Measurements from ENCODE around the gene RFFL.

RFFL gene

DNA sequence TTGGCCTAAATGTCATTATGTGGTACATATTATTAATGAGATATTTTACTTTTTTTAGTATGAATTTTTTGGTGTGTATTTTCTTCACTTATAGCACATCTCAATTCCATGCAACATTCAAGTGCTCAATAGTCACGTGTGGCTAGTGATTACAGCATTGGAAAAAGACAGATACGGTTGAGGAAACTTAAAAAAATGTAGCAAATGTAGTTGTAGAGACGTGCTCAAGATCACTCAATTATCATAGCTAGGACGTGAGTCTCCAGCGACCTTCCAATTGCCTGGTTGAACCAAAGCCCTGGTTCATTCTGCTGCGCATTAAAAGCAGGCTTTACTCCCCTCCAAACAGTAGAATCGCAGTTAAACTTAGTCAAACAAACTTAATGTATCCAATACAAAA is 84.4 kb downstream of the RFFL start:
- no peak for DNase-seq

DNA sequence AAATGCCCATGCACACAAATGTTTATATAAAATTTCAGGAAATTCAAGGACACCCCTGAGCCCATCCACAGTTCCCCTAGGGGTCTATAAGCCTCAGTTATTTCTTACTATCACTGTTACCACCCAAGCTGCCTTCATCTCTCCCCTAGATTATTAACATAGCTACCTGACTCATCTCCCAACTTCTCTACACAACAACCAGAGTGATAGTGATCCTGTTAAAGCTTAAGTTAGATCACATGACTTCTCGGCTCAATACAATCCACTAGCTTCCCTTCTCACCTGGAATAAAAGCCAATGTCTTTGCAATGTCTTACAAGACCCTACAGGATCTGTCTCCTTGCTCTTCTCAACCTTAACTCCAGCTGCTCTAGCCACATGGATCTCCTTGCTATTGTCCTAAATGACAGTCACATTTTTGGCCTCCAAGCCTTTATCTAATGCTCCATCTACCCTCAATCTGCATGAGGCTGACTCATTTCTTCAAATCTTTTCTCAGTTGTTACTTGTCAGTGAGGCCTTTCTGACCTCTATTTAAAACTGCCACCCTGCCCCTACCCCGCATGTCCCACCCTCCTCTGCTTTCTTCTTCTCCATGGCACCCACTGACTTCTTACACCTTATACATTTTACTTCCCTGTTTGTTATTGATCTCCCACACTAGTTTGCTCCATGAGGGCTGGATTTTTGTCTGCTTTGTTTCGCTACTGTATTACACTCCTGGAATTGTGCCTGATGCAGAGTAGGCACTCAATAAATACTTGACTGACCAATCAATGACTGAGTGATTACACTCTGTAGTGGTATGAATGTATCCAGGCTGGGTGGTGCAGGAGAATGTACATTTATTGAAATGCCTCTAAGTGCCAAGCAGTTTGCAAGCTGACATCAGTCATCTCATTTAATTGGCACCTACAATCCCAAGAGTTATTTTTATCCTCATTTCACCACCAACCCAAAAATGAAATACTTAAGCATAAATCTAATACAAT is 88.4 kb downstream of the RFFL start:
- DNase-seq, result no peak

DNA sequence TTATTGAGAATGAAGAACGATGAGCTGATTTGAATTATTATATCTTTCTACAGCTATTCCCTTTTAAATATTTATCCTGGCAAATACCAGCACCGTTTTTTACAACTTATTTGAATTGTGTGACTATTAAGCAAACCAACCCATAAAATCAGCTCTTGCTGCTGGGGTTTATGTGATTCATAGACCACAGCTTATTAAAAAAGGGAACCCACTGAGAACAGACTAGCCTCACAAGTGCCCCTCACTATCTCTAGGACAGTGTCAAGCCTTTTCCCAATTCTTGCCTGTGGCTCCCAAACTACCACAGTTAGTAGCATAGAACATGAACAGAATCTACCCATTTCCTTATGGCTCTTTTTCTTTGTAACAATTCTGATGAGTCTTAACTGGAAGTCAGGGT is 89.3 kb downstream of the RFFL start:
- DNase-seq, result no peak

DNA sequence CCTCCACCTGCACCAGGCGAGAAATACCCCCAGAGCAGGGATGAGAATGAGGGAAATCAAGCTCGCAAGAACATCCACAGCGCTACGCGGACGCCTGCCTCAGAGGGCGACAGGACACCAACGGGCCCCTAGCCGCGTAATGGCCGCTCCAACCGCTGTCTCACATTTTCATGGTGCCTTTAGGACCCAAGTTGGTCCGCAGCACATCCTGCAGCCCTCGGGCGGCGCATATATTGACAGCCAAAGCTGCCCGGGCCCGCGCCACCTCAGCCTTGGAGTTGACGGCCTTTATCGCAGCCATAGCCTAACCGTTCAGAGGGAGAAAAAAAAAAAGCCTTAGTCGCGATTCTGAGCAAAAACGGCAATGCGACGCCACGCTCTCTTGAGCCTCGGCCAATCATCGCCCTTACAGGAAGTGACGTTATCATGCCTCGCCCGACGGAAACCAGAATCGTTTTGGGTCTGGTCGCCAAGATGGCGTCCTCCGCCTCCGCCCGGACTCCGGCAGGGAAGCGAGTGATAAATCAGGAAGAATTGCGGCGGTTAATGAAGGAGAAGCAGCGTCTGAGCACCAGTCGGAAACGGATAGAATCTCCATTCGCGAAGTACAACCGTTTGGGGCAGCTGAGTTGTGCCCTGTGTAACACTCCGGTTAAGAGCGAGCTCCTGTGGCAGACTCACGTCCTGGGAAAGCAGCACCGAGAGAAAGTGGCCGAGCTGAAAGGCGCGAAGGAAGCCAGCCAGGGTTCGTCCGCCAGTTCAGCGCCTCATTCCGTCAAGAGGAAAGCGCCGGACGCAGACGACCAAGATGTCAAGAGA is 102.2 kb downstream of the RFFL start, which contains the start of the genes CCT6B and ZNF830:
CCT6B (minus strand) TSS at position 368 of the 819 bp plus-strand sequence; CDS start at position 301, 67 bp downstream.
ZNF830 (plus strand) TSS at position 448 of the 819 bp plus-strand sequence; CDS start at position 475, 27 bp downstream.
- peak in 55 of 56 donors; percentile 41 to 96 (median 87) for DNase-seq

DNA sequence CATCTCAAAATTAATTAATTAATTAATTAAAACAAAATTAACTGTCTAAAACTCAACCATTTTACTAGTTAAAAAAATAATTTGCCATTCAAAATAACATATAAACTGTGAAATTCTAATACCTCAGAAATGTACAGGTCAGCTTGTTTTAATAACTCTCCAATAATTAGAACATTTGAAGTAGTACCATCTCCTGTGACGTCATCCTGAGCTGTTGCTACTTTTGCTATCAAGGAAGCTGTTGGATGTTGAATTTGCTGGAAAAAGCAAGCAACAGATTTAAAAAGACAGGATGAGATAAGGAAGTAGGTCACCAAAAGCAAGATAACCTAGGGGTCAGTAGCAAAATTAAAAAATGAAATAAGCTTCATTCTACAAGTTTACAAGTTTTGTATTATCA is 105.1 kb downstream of the RFFL start:
- DNase-seq, result no peak
